HG03565 (cell line): ENCODE measurements around the gene BICRAL.
"Not testable (repeated sequence)": the region's sequence is repeated elsewhere in the genome, so short reads cannot be mapped to it uniquely, and the experiment has no call there.

ENCODE experiments used
- ATAC-seq: cut with Tn5 transposase; IDR thresholded peaks from one replicate; pipeline ENCODE4 v1.9.1; 2021; ENCODE audit warnings: mild to moderate bottlenecking, moderate library complexity; ENCODE audit not compliant: unreplicated experiment

BICRAL gene

GRCh38 chr6:42790549-42791181 lies 8.8 kb downstream of the BICRAL start:
- ATAC-seq = no peak

DNA sequence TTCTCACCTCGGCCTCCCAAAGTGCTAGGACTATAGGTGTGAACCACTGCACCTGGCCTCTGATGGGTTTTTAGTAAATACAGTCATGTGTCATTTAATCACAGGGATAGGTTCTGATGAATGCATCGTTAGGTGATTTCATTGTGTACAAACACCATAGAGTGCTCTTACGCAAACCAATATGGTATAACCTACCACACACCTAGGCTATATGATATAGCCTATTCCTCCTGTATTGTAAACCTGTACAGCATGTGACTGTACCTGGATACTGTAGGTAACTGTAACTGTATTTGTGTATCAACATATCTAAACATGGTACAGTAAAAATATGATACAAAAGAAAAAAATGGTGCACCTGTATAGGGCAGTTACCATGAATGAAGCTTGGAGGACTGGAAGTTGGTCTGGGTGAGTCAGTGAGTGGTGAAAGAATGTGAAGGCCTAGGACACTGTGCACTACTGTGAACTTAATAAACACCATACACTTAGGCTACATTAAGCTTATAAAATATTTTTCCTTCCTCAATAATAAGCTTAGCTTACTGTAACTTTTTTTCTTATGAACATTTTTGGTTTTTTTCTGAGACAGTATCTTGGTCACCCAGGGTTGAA lies 10.0 kb downstream of the BICRAL start:
- ATAC-seq = no peak

DNA sequence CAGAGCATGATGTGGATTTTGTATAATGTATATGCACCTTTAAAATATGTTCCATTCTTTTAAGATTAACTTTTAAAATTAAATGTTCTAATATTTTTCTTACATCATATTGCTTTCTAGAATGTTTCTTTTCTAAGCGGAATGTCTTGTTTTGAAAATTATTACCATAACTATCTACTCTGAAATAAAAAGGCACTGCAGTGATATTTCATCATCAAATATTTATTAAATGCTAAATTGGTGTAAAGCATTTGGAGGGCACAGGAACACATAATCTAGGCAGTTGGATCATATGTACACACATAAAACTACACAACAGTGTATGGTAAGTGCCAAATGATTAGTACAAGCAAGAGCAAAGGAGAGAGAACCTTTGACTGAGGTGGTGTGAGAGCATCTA lies 13.8 kb downstream of the BICRAL start:
- no peak for ATAC-seq

DNA sequence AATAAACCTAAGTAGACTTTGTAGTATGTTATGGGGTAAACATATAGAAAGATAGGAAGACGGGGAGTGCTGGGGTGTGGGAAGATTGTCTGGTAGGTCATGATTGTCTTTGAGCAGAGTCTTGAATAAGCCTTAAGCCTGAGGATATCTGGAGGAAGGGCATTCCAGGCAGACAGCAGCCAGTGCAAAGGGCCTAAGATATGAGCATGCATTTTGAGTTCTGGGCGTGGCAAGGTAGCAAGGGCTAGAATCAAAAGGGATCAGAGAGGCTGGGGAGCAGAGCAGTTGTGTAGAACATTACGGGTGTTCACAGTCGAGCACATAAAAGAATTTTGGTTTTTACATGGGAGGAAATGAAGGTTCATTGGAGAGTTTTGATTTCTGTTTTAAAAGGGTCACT lies 14.3 kb downstream of the BICRAL start:
- no peak for ATAC-seq

GRCh38 chr6:42797696-42798095 lies 15.8 kb downstream of the BICRAL start:
- not testable (repeated sequence) for ATAC-seq

- ATAC-seq = no peak
Measured at GRCh38 chr6:42805297-42805861, 23.5 kb downstream of the BICRAL start.

DNA sequence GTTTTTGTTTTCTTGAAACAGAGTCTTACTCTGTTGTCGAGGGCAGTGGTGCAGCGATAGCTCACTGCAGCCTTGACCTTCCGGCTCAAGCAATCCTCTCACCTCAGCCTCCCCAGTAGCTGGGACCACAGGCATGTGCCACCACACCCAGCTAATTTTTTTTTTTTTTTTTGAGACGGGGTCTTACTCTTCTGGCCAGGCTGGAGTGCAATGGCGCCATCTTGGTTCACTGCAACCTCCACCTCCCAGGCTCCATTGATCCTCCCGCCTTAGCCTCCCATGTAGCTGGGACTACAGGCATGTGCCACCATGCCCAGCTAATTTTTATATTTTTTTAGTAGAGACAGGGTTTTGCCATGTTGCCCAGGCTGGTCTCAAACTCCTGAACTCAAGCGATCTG lies 24.5 kb downstream of the BICRAL start:
- not testable (repeated sequence) for ATAC-seq

- ATAC-seq = no peak
Measured at GRCh38 chr6:42808492-42809483, 26.9 kb downstream of the BICRAL start.

DNA sequence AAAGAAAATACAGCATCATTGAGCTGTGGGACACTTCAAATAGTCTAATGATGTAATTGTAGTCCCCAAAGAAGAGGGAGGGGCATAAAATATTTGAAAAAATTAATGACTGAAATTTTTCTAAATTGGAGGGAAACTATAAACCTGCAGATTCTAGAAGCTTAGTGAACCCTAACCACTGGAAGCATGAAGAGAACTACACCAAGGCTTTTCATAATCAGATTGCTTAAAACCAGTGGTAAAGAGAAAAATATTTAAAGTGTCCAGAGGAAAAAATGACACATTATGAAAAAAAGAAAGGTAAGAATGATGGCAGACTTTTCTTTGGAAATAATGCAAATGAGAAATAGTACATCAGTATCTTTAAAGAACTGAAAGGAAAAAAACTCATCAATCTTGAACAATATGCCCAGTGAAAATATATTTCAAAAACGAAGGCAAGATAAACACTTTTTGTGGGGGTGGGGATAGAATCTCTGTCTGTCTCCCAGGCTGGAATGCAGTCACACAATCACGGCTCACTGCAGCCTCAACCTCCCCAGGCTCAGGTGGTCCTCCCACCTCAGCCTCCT lies 31.3 kb downstream of the BICRAL start:
- ATAC-seq = no peak

- ATAC-seq = no peak
Measured at GRCh38 chr6:42813906-42814444, 32.1 kb downstream of the BICRAL start.

DNA sequence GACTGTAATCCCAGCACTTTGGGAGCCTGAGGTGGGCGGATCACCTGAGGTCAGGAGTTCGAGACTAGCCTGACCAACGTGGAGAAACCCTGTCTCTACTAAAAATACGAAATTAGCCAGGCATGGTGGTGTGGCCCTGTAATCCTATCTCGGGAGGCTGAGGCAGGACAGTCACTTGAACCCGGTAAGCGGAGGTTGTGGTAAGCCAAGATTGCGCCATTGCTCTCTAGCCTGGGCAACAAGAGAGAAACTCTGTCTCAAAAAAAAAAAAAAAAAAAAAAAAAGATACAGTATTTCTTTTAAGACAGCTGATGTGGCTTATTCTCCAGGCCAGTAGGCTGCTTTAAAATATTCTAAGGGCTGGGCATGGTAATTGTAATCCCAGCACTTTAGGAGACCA lies 33.9 kb downstream of the BICRAL start:
- not testable (repeated sequence) for ATAC-seq

DNA sequence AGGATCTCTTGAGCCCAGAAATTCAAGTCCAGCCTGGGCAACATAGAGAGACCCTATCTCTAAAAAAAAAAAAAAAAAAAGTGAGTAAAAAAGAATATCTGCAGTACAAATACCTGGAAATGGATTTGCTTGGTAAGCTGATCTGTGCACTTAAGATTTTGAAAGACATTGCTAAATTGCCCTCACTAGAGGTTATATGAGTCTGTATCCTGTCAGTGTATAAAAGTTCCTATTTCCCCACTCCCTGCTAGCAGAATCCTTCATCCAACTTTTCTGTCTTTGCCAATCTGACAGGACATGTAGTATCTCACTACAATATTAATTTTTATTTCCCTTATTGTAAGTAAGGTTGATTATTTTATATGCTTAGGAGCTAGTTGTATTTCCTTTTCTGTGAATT lies 36.1 kb downstream of the BICRAL start:
- no peak for ATAC-seq

DNA sequence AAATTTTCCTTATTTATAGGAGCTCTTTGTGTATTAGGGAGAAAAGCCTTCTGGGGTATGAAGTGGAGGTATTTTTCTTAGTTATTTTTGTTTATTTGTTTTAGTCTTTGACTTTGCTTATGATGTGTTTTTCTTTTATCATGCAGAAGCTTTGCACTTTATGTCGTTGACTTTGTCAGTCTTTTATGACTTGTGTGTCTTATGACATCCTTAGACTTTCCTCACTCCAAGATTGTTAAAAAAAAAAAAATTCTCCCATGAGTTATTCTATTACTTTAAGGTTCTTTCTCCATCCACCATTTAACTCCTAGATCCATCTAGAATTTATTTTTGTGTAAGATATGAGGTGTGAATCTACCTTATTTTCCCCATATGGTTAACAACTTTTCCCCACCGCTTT lies 36.6 kb downstream of the BICRAL start:
- no peak for ATAC-seq

GRCh38 chr6:42818878-42819277 lies 37.0 kb downstream of the BICRAL start:
- ATAC-seq = no peak

DNA sequence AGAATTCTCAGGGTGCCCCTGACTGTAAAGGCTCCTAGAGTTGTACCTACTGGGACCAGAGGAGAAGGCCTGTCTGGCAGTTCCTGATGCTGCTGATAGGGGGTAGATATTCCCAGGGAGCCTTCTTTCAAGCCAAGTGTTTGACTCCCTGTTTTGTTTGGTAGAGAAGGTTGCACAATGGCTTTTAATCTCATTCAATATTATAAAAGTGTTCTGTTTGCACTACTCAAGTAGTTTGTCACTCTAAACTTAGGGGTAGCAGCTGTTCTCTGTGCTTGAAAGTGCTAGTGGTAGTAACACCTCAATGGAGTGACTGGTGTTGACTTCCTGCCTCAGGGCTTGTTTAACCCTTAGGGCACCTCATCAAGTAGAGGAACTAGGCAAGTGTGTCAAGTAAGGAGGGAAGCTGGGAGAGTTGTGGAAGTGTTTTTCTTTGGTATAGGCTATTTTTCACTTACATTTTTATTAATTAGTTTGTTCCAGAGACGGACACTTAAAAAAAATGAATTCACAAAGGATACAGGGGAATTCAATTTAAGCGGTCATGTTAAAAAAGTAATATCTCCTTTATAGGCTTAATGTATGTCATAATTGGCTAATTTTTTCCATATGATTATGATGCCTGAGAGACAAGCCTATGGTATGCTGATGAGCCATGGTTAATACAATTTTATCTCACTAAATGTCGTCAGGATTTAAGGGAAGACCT lies 38.1 kb downstream of the BICRAL start:
- ATAC-seq = no peak

GRCh38 chr6:42820512-42821340 lies 38.9 kb downstream of the BICRAL start:
- no peak for ATAC-seq

GRCh38 chr6:42821341-42821668 lies 39.5 kb downstream of the BICRAL start:
- ATAC-seq = no peak

GRCh38 chr6:42821846-42822245 lies 40.0 kb downstream of the BICRAL start:
- no peak for ATAC-seq

DNA sequence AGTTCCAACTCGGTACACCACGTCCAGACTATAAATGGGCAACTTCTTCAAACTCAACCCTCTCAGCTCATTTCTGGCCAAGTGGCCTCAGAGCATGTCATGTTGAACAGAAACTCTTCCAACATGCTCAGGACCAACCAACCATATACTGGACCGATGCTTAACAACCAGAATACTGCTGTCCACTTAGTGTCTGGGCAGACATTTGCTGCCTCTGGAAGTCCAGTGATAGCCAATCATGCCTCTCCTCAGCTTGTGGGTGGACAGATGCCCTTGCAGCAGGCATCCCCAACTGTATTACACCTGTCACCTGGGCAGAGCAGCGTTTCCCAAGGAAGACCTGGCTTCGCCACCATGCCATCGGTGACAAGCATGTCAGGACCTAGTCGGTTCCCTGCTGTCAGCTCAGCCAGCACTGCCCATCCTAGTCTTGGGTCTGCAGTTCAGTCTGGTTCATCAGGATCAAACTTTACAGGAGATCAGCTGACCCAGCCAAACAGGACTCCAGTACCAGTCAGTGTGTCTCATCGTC lies 47.8 kb downstream of the BICRAL start:
- ATAC-seq = no peak
